GM19468 (cell line): ENCODE measurements around the gene OLFML2B.

Experiments used
- ATAC-seq: cut with Tn5 transposase; IDR thresholded peaks from one replicate; pipeline ENCODE4 v1.9.1; 2021; ENCODE audit warnings: mild to moderate bottlenecking, moderate library complexity, moderate number of reproducible peaks; ENCODE audit not compliant: unreplicated experiment; ENCODE audit errors: extremely low read depth

The OLFML2B gene

DNA sequence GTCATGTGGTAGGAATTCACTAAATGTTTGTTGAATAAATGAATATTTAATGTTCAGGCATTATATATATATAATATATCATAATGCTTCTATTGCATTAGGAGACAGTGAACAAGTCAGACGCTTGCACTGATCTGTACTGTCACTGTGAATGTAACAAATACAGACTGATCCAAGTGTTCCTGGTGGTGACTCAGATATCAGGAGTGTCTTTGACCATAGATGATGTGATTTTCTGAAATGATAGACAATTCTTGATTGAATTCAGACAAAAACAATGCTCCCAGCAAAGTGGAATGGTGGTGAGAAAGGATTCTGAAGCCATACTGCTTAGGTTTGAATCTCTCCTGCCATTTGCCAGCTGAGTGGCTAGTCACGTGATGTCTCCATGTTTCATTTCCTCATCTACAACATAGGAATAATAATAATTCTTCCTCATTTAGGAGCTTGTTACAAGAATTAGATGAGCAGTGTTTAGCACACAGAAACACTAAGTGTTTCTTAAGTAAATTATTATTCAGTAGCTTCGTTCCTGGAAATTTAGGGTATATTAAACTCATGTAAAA lies 71.0 kb downstream of the OLFML2B start:
- ATAC-seq: no peak

DNA sequence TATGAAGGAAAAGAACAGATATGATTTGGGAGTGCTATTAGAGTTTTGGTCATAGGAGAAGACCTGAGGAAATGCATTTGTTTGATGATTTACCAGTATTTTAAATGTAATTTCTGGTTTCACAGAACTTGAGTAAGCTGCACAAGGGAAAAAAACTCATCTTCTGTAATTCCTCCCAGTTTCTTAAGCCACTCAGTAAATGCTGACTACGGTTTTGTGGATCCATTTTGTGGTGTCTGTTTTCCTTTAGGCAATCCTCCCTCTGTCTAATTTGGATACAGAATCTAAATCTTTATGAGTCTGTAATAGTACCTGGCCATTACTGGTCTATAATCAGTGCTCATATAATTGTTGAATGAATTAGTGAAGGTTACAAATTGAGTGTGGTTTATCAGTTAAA lies 72.0 kb downstream of the OLFML2B start:
- no peak for ATAC-seq

DNA sequence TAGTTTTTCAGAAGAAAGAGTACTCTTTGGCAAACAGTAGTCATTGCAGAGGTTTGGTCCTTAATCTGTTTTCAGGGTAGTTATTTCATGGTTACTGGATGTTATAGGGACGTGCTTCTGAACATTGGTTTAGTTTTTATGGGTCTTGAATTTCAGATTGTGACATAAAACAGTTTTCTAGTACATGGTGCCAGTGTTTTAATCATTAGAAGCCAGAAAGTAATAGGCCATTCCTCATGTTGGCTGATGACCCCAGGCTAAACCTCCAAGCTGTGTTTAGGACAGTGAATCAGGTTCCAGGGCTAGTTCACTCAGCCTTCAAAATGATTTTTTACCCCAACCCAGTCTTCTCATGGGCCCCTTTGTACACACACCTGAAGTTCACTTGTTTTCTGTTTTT lies 73.3 kb downstream of the OLFML2B start:
- no peak for ATAC-seq

DNA sequence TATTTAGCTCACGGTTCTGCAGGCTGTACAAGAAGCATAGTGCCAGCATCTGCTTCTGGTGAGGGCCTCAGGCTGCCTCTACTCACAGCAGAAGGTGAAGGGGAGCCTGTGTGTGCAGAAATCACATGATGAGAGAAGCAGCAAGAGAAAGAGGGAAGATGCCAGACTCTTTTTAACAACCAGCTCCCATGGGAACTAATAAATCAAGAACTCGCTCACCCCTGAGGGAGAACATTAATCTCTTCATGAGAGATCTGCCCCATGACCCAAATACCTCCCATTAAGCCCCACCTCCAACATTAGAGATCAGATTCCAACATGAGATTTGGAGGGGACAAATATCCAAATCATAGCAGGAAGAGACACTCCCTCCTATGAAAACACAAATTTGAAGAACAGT lies 74.1 kb downstream of the OLFML2B start:
- ATAC-seq: no peak

DNA sequence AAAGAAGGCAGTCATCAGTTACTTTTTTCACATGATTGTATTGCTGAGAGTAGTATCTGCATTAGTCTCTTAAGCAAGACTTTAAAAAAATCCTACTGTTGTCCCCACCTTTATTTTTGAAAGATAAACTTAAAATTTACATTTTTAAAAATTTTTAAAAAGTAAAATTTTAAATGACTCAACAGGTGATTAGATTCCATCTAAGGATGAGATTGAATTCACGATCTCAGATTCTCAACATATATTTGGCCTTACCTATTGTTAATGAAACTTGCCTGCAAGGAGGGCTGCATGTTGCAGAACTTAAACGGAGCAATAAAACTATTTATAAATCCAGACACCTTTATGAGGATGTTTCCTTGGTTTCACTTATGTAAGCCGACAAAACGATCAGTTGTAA lies 75.2 kb downstream of the OLFML2B start:
- no peak for ATAC-seq

DNA sequence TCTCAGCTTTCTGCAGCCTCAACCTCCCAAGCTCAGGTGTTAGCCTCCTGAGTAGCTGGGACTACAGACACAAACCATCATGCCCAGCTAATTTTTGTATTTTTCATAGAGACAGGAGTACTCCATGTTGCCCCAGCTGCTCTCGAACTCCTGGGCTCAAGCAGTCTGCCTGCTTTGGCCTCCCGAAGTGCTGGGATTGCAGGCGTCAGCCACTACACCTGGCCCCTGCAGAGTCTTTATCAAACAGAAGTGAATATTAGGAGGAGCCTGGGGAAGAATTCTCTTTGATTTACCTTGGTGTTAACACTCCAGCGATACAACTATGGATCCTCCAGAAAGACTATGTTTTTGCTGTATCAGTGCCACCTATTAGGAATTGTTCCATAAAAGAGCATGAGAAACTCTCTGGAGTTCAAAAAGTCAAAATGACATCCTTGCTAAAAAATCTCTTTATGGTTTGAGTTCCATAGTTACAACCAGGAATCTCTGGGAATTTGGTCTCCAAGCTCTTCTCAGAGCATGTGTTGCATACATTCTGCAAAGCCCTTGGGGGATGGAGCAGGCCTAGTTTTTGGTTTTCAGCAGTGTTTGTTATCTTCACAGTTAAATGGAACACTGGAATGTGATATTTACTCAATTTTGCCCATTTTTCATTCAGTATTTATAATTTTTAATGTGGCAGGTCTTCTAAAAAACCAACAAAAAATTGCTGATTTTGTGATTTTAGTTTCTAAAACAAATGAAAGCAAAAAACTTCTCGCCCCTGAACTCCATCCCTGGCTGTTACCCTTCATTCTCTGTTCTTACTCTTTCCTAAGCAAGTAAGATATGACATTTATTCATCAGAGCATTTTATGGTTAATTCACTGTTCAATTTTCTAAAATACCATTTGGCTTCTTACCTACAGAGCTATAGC lies 77.3 kb downstream of the OLFML2B start:
- ATAC-seq: no peak

DNA sequence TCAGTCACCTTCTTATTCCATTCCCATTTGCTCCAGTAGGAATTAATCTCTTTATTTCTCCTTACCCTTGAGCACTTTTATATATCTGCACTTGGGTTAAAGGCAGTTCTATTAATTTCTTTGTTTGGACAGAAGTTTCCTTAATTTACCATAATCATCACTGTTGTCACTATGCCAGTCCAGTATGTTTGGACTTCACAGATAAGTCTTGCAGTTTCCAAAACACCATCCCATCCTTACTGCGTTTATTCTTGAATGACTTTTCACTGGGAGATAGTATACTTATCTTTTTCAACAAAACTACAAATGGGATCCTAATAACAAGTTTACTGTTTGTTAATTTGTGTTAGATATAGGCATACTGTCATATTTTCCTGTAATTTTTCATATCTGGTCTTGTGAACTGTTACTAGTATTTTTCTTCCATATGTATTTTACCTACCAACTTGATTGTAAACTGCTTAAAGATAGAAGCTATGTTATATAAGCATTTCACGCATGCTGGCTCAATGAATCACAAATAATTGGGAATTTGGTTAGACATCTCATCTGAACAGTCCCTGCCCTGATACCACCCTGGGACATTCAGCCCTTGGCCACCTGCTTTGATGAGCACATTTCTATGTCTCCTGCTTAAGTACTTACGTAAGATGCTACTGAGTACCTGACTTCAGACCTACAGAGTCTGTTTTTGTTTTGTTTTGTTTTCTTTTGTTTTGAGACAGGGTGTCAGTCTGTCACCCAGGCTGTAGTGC lies 78.2 kb downstream of the OLFML2B start:
- no peak for ATAC-seq

DNA sequence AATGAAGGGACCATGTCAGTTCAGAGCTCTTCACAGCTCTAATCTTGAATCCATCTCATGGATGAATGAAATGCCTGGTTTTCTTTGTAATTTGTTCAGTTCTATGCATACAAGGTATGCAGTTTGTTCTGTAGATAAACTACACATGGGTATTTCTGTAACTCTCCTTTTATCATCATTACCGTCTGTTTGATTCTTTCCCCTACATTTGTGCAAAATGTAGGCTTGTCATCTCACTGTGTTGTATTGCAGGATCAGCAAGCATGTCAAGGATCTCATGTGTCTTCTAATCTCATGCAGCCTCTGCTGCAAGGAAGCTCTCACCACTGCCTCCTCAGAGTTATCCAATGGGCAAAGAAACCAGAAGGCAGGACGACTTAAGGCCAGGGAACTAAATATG lies 79.3 kb downstream of the OLFML2B start:
- ATAC-seq: no peak

DNA sequence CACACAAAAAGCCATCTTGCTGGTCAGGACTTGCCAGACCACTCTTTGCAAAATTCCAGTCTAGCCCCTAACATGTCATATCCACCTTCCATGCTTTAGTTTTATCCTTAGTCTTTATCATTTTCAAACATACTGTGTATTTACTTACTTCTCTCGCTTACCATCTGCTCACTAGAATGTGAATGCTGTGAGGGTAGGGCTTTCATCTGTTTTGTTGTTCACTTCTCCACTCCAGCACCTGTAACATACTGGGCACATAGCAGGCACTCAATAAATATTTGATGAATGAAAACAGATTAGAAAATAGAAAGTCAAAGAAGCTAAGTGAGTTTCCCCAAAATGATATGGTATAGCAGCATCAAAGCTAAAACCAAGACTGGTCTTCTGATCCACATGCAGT lies 79.9 kb downstream of the OLFML2B start:
- no peak for ATAC-seq

DNA sequence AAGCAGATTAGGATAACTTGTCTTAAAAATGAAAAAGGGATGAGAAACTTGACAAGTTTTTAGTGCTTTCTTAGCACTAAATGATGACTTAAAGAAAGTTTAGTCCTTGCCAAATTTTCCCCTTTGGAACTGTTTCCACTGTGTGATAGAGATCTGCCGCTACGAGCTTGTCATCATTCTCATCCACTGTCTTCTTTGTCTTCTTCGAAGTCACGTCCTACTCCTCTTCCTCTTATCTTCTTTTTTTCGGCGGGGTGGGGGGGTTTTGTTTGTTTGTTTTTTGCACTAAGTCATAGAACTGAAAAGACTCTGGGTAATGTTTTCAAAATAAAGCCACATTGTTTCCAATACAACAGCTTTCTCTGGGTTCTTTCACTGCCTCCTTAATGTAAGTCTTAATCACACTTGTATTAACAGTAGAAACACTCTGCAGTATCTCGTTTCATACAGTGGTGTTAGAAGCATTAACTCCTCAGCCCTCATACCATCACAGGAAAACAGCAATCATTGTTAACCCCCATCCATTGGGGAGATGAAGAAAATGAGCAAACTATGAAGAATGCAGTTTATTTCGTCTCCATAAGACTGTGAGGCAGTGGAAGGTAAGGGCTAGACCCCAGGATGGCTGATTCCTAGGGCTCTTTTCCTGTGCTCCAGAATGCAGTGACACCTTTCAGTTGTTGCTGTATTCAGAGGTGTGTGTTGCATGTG lies 81.8 kb downstream of the OLFML2B start:
- no peak for ATAC-seq

DNA sequence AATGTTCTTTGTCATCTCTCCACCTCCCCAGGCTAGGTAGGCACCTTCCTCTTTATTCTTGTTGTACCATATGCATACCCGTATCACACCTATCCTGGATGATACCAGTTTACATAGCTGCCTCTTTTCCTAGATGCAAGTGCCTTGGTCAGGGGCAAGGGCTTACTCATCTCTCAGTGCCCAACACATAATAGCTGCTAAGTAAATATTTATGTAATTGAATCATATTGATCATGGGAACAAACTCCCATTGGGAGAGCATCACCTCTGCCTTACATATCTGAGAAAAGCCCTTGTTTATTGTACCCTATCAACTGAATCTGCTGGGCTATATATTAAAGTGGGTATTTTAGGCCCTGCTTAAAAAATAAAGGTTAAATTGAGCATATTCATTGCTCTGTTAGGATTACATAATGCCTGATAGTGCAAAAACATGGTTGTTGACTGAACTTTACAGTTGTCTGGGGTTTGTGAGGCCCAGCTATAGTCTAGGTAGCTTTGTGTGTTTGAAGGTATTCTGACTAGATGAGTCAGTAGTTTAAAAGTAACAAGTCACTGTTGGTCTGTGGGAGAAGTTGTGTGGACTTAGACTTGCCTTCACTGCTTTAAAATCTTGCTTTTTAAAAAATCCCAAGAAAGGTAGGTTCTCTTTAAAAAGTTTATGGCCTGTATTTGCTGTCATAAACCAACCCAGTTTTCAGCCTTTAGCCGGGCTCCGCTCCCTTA lies 82.6 kb downstream of the OLFML2B start:
- ATAC-seq: no peak

DNA sequence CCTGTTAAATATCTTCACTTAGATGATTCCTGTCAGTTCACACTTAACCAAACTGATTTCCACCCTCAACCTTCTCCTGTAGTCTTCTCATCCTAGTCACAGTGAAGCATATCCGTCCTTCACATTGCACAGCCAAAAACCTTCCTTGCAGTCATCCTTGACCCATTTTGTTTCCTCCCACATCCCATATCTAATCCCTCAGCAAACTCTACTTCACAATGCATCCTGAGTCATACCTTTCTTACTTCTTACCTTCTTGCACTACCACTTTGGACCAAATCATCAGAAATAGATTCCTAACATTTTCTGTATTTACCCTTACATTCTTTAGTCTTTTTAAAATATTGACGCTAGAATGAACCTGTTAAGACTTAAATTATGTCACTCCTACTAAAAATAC lies 86.9 kb downstream of the OLFML2B start:
- no peak for ATAC-seq

DNA sequence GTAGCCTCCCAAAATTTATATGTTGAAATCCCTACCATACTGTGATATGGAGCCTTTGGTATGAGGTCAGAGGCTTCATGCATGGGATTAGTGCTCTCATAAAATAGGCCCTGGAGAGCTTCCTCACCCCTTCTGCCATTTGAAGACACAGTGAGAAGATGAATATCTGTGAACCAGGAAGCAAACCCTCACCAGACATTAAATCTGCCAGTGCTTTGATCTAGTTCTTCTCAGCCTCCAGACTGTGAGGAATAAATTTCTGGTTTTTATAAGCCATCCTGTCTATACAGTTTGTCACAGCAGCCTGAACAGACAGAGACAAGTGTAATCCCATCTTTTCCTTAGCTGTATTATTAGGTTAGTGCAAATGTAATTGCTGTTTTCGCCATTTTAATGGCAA lies 88.4 kb downstream of the OLFML2B start:
- ATAC-seq: no peak

DNA sequence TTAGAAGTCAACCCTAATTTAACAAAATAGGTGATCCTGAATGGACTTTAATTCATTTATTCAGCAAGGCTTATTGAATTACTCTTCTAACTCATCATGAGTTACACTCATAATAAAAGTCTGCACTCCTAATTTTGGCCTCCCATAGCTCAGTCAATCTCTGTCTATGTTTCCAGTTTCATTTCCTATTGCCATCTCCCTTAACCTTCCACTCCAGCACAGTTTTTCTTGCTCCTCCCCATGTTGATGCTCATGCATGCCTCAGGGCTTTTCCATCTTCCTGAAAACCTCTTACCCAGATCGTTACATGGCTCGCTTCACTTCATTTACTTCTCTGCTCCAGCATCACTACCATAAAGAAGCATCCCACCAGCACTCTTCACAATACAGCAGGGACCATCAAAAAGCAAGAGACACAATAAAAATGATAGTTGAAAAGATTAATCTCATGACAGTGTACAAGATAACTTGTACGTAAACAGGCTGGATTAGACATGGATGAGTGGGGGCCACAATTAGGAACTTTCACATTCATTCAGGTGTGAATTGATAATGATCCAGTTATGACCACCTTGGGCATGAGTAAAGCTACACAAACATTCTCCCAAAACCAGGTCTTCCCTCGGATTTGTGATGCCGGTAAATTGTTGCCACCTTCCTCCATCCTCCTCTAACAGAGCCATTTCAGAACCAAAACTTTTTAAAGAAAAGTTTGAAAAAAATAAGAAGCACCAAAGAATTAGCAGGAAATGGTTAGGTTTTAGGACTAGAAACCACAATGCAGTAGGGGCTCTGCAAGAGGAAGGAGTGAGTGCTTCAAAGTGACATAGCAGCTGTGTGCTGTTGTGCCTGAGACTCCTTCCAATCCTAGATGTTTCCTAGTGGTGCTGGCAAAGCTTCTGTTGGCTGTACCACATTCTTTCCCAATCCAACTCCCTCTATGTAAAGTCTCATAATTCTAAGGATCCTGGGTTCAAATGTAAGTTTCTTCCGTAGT lies 89.8 kb downstream of the OLFML2B start:
- ATAC-seq: peak; percentile 63
